Measurements from ENCODE around the gene PALLD. TPM values are rescaled to one million over a fixed set of nuclear protein-coding genes. Genes with fewer than 3 reads are reported as not detected.

PALLD gene
- total and polyA plus RNA-seq, 7 donors, result 40.7 to 1,991 (median 1,233) TPM

GRCh38 chr4:168720396-168720900, 223.6 kb downstream of the PALLD start:
- no peak for DNase-seq
- WGBS, 2 donors, result 69 to 73% methylated on average over 4 of the region's 4 CpGs
- Histone ChIP-seq H3K27ac (no peak overlapping the region), H3K4me1 (peaks cover 0 to 46% (median 44%) of the 10 kb centered on the region in 4 donors), H3K4me3 (no peak overlapping the region), H3K36me3 (no peaks in the 10 kb centered on the region), H3K9me3 (no peaks in the 10 kb centered on the region), H3K27me3 (no peaks in the 10 kb centered on the region)
- intact Hi-C loops (cut with DNase I), result no loop called here
- TF ChIP-seq POLR2AphosphoS5 (IDR thresholded peaks at IDR 0.05) (no peak), EP300 (IDR thresholded peaks at IDR 0.05) (no peak), POLR2A (IDR thresholded peaks at IDR 0.05) (no peak), CTCF (IDR thresholded peaks at IDR 0.05) (no peak)

- Histone ChIP-seq H3K36me3 (no peaks in the 10 kb centered on the region), H3K4me3 (no peak overlapping the region), H3K27me3 (no peaks in the 10 kb centered on the region), H3K9me3 (no peaks in the 10 kb centered on the region), H3K27ac (peak overlapping the region in 1 of 4 donors; percentile 5), H3K4me1 (peaks cover 0 to 29% (median 27%) of the 10 kb centered on the region in 4 donors)
- no peak for DNase-seq
- TF ChIP-seq POLR2A (IDR thresholded peaks at IDR 0.05) (no peak), EP300 (IDR thresholded peaks at IDR 0.05) (no peak), CTCF (IDR thresholded peaks at IDR 0.05) (no peak), POLR2AphosphoS5 (IDR thresholded peaks at IDR 0.05) (no peak)
- intact Hi-C loops (cut with DNase I), result no loop called here
- WGBS, 2 donors, result 35 to 80% methylated on average over 2 of the region's 2 CpGs
These were observed 225.5 kb downstream of the PALLD start for GRCh38 chr4:168722391-168722790.

- H3K27ac ChIP-seq, result peak overlapping the region in 2 of 4 donors; percentile 3 to 5
- H3K9me3 ChIP-seq, result no peaks in the 10 kb centered on the region
- H3K4me1 ChIP-seq, result peaks cover 0 to 23% (median 21%) of the 10 kb centered on the region in 4 donors
- no peak overlapping the region for H3K4me3 ChIP-seq
- DNase-seq, result no peak
- intact Hi-C loops (cut with DNase I), result no loop called here
- TF ChIP-seq CTCF (IDR thresholded peaks at IDR 0.05), result no peak
- no peak for TF ChIP-seq EP300 (IDR thresholded peaks at IDR 0.05)
- TF ChIP-seq POLR2A (IDR thresholded peaks at IDR 0.05), result no peak
- TF ChIP-seq POLR2AphosphoS5 (IDR thresholded peaks at IDR 0.05), result no peak
- no peaks in the 10 kb centered on the region for H3K36me3 ChIP-seq
- WGBS, 2 donors, result 44 to 82% methylated on average over 3 of the region's 3 CpGs
- H3K27me3 ChIP-seq, result no peaks in the 10 kb centered on the region
These were observed 226.2 kb downstream of the PALLD start for GRCh38 chr4:168723020-168723419.

GRCh38 chr4:168723569-168723968, 226.7 kb downstream of the PALLD start:
- no peaks in the 10 kb centered on the region for H3K9me3 ChIP-seq
- no peaks in the 10 kb centered on the region for H3K27me3 ChIP-seq
- DNase-seq, result no peak
- intact Hi-C loops (cut with DNase I), result no loop called here
- H3K27ac ChIP-seq, result peak overlapping the region in 2 of 4 donors; percentile 3 to 5
- TF ChIP-seq EP300 (IDR thresholded peaks at IDR 0.05) (no peak), POLR2A (IDR thresholded peaks at IDR 0.05) (no peak), POLR2AphosphoS5 (IDR thresholded peaks at IDR 0.05) (no peak), CTCF (IDR thresholded peaks at IDR 0.05) (no peak)
- no peak overlapping the region for H3K4me3 ChIP-seq
- H3K4me1 ChIP-seq, result peaks cover 0 to 20% (median 15%) of the 10 kb centered on the region in 4 donors
- WGBS, 2 donors, result 74 to 83% methylated on average over 4 of the region's 4 CpGs
- H3K36me3 ChIP-seq, result no peaks in the 10 kb centered on the region

GRCh38 chr4:168724243-168724642, 227.4 kb downstream of the PALLD start:
- intact Hi-C loops (cut with DNase I), result no loop called here
- H3K27ac ChIP-seq, result no peak overlapping the region
- H3K4me1 ChIP-seq, result peaks cover 0 to 20% (median 13%) of the 10 kb centered on the region in 4 donors
- H3K27me3 ChIP-seq, result no peaks in the 10 kb centered on the region
- H3K4me3 ChIP-seq, result no peak overlapping the region
- H3K9me3 ChIP-seq, result no peaks in the 10 kb centered on the region
- TF ChIP-seq POLR2AphosphoS5 (IDR thresholded peaks at IDR 0.05), result no peak
- no peak for TF ChIP-seq EP300 (IDR thresholded peaks at IDR 0.05)
- no peak for TF ChIP-seq CTCF (IDR thresholded peaks at IDR 0.05)
- no peak for TF ChIP-seq POLR2A (IDR thresholded peaks at IDR 0.05)
- DNase-seq, result no peak
- H3K36me3 ChIP-seq, result no peaks in the 10 kb centered on the region

All from sigmoid colon (tissue), 7 donors.